Liver (tissue), 3 donors: ENCODE measurements around the gene SYNDIG1.

Experiments
- ATF3 ChIP-seq: IDR thresholded peaks from 2 replicates; pipeline ENCODE4 v1.6.1; 2016; ENCODE audit warnings: antibody characterized with exemption
- CTCF ChIP-seq: fragments of 150-350 bp; IDR thresholded peaks from 2 replicates; pipeline ENCODE4 v1.5.1; 2017; ENCODE audit warnings: improper control_type of control experiment, low read depth, low read length; ENCODE audit not compliant: missing input control
- EGR1 ChIP-seq, 2 donors: IDR thresholded peaks; 2 replicates each; pipeline ENCODE4 v1.6.1; 2016 to 2018; ENCODE audit warnings: antibody characterized with exemption in 2 of 2, low read depth in 2 of 2
- FOXA1 ChIP-seq: IDR thresholded peaks from 2 replicates; pipeline ENCODE4 v1.6.1; 2016; ENCODE audit warnings: antibody characterized with exemption
- JUND ChIP-seq, 2 donors: IDR thresholded peaks; 2 replicates each; pipeline ENCODE4 v1.6.1; 2016; ENCODE audit warnings: antibody characterized with exemption in 2 of 2
- MAX ChIP-seq: IDR thresholded peaks from 2 replicates; pipeline ENCODE4 v1.6.1; 2016; ENCODE audit warnings: antibody characterized with exemption
- NR2F2 ChIP-seq: IDR thresholded peaks from 2 replicates; pipeline ENCODE4 v1.6.1; 2016; ENCODE audit warnings: antibody characterized with exemption
- RAD21 ChIP-seq, 2 donors: IDR thresholded peaks; 2 replicates each; pipeline ENCODE4 v1.6.1; 2016; ENCODE audit warnings: antibody characterized with exemption in 2 of 2, mild to moderate bottlenecking in 2 of 2
- REST ChIP-seq: IDR thresholded peaks from 2 replicates; pipeline ENCODE4 v1.6.1; 2016; ENCODE audit warnings: antibody characterized with exemption, mild to moderate bottlenecking
- RXRA ChIP-seq, 2 donors: IDR thresholded peaks; 2 replicates each; pipeline ENCODE4 v1.6.1; 2017 to 2018; ENCODE audit warnings: antibody characterized with exemption in 2 of 2, mild to moderate bottlenecking in 1 of 2
- SP1 ChIP-seq: IDR thresholded peaks from 2 replicates; pipeline ENCODE4 v1.6.1; 2018; ENCODE audit warnings: antibody characterized with exemption, mild to moderate bottlenecking
- TAF1 ChIP-seq: conservative IDR thresholded peaks from 2 replicates; pipeline ENCODE4 v1.6.1; 2016; ENCODE audit warnings: antibody characterized with exemption, mild to moderate bottlenecking
- YY1 ChIP-seq: IDR thresholded peaks from 2 replicates; pipeline ENCODE4 v1.6.1; 2016; ENCODE audit warnings: antibody characterized with exemption, mild to moderate bottlenecking
- ZBTB33 ChIP-seq: IDR thresholded peaks from 2 replicates; pipeline ENCODE4 v1.6.1; 2016; ENCODE audit warnings: antibody characterized with exemption
- donor health status: healthy.
- donor health status: healthy.

GRCh38 chr20:24559114-24559732, 89.8 kb downstream of the SYNDIG1 start:
- no peak for TF ChIP-seq JUND (IDR thresholded peaks at IDR 0.05)
- no peak for TF ChIP-seq CTCF
- TF ChIP-seq FOXA1 = no peak
- TF ChIP-seq MAX = no peak
- TF ChIP-seq REST = no peak
- no peak for TF ChIP-seq YY1
- no peak for TF ChIP-seq RAD21 (IDR thresholded peaks at IDR 0.05)
- TF ChIP-seq ATF3 = no peak
- TF ChIP-seq TAF1 = no peak
- TF ChIP-seq EGR1 (IDR thresholded peaks at IDR 0.05; ENCODE audit: low read depth in 2 of 2) = no peak
- no peak for TF ChIP-seq SP1
- no peak for TF ChIP-seq ZBTB33
- no peak for TF ChIP-seq NR2F2
- no peak for TF ChIP-seq RXRA (IDR thresholded peaks at IDR 0.05)
